GM19023 (cell line): ENCODE measurements around the gene LTA.
"Not testable (repeated sequence)": the region's sequence is repeated elsewhere in the genome, so short reads cannot be mapped to it uniquely, and the experiment has no call there.

Experiments used
- ATAC-seq: cut with Tn5 transposase; IDR thresholded peaks from one replicate; pipeline ENCODE4 v1.9.1; 2021; ENCODE audit warnings: mild to moderate bottlenecking, moderate library complexity; ENCODE audit not compliant: unreplicated experiment

Gene LTA

GRCh38 chr6:31541658-31542521 lies 30.2 kb upstream of the LTA start, which contains the start of gene DDX39B:
Gene DDX39B (minus strand): TSS chr6:31542003. CDS start chr6:31540532, 1,471 bp downstream.
- ATAC-seq: peak; percentile 71

- ATAC-seq: no peak
Measured at GRCh38 chr6:31543639-31544038, 28.4 kb upstream of the LTA start.

- ATAC-seq: no peak
Measured at GRCh38 chr6:31544676-31545075, 27.4 kb upstream of the LTA start.

- no peak for ATAC-seq
Measured at GRCh38 chr6:31545291-31545690, 26.8 kb upstream of the LTA start.

GRCh38 chr6:31546339-31546957 lies 25.6 kb upstream of the LTA start, which contains the start of gene ATP6V1G2:
Gene ATP6V1G2 (minus strand): TSS chr6:31546608. CDS start chr6:31546559, 49 bp downstream.
- peak; percentile 39 for ATAC-seq

GRCh38 chr6:31546958-31547726 lies 24.9 kb upstream of the LTA start, which contains the start of gene NFKBIL1:
Gene NFKBIL1 (plus strand): TSS chr6:31547608. CDS start chr6:31547695, 87 bp downstream.
- ATAC-seq: peak; percentile 72

GRCh38 chr6:31547727-31548543 lies 24.2 kb upstream of the LTA start:
- no peak for ATAC-seq

GRCh38 chr6:31548544-31548873 lies 23.6 kb upstream of the LTA start:
- ATAC-seq: no peak

- not testable (repeated sequence) for ATAC-seq
Measured at GRCh38 chr6:31551371-31551770, 20.7 kb upstream of the LTA start.

GRCh38 chr6:31556307-31556706 lies 15.8 kb upstream of the LTA start:
- no peak for ATAC-seq

GRCh38 chr6:31557443-31558317 lies 14.4 kb upstream of the LTA start:
- no peak for ATAC-seq

GRCh38 chr6:31558318-31558625 lies 13.8 kb upstream of the LTA start:
- no peak for ATAC-seq

- no peak for ATAC-seq
Measured at GRCh38 chr6:31558631-31559500, 13.2 kb upstream of the LTA start.

- no peak for ATAC-seq
Measured at GRCh38 chr6:31559606-31559957, 12.5 kb upstream of the LTA start.

- peak; percentile 68 for ATAC-seq
Measured at GRCh38 chr6:31559958-31560696, 12.0 kb upstream of the LTA start.

- no peak for ATAC-seq
Measured at GRCh38 chr6:31560697-31561058, 11.4 kb upstream of the LTA start.

- no peak for ATAC-seq
Measured at GRCh38 chr6:31567531-31568370, 4.3 kb upstream of the LTA start.
